ENCODE measurements around the gene SPOPL. TPM values are rescaled to one million over a fixed set of nuclear protein-coding genes. Genes with fewer than 3 reads are reported as not detected.

Gene SPOPL
- total and polyA plus RNA-seq, 12 donors: 1.5 to 26.2 (median 14.0) TPM

DNA sequence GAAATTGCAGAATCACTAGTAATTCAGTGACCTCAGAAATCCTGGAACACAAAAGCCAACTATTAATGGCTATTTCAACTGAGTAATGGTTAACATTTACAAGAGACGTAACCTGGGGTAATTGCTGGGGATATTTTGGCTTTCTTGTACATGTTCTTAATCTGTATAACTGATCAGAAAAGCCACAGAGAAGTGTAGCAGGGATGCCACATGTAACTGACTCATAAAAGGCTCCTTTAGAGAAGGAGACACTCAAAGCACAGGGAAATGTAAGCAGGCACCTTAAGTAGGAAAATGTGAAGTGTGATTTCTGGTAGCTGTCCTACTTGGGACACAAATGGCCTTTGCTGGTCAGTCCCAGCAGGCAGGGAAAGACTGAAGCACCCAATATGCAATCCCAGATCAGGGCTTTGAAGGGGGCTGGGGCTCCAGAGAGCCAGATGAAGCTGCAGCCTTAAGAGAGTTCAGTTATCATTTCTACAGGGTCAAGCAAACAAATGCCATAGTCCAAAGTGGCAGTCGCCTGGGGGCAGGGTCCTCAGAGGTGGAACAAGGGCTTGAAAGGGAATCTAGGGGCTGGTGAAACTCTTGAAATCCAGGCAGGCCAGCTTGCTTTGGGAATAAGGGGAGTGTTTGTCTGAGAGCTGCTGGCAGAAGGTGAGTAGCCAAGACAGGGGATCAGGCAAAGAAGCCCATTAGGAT lies 7.2 kb upstream of the SPOPL start:
- H3K27me3 ChIP-seq: no peaks in the 10 kb centered on the region
- TF ChIP-seq CTCF (IDR thresholded peaks at IDR 0.05) (no peak), POLR2A (IDR thresholded peaks at IDR 0.05) (no peak)
- no peaks in the 10 kb centered on the region for H3K36me3 ChIP-seq (replicated peaks in 1 of 2)
- peaks cover 0 to 4% of the 10 kb centered on the region in 2 donors for H3K4me1 ChIP-seq (replicated peaks in 1 of 2)
- intact Hi-C loops (cut with DNase I): no loop called here
- 80 to 87% (median 83%) methylated on average over 2 of the region's 2 CpGs for WGBS, 4 donors
- no peak overlapping the region for H3K4me3 ChIP-seq
- no peak overlapping the region for H3K27ac ChIP-seq
- no peak for DNase-seq
- no peaks in the 10 kb centered on the region for H3K9me3 ChIP-seq (replicated peaks in 1 of 3)

DNA sequence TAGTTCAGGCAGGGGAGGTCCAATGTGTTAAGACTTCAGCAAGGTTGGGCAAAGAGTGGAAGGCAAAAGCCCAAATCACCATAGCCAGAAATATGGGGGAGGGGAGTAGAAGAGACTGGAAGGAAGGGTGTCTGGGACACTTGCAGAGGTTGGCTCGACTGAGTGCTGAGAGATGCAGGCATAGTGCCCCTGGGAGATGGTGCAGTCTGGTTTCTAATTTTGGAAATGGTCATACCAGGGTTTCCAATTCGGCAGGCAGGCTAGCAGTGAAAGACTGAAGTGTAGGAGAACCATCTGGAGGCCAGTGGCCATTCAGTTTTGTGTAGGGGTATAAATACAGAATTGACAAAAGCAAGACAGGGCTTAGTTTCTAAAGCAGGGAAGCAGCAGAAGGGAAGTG lies 6.2 kb upstream of the SPOPL start:
- Histone ChIP-seq H3K27me3 (no peaks in the 10 kb centered on the region), H3K9me3 (replicated peaks in 1 of 3) (no peaks in the 10 kb centered on the region), H3K27ac (no peak overlapping the region), H3K4me3 (no peak overlapping the region), H3K36me3 (replicated peaks in 1 of 2) (no peaks in the 10 kb centered on the region), H3K4me1 (replicated peaks in 1 of 2) (peaks cover 1 to 13% of the 10 kb centered on the region in 2 donors)
- TF ChIP-seq POLR2A (IDR thresholded peaks at IDR 0.05): no peak
- TF ChIP-seq CTCF (IDR thresholded peaks at IDR 0.05): no peak
- WGBS, 4 donors: 86 to 92% (median 88%) methylated on average over 2 of the region's 2 CpGs
- no peak for DNase-seq
- intact Hi-C loops (cut with DNase I): no loop called here

GRCh38 chr2:138496096-138496651 lies 5.4 kb upstream of the SPOPL start:
- no peak for DNase-seq
- Histone ChIP-seq H3K36me3 (replicated peaks in 1 of 2) (no peaks in the 10 kb centered on the region), H3K27ac (no peak overlapping the region), H3K4me1 (replicated peaks in 1 of 2) (peaks cover 8 to 20% of the 10 kb centered on the region in 2 donors), H3K4me3 (no peak overlapping the region), H3K9me3 (replicated peaks in 1 of 3) (no peaks in the 10 kb centered on the region), H3K27me3 (no peaks in the 10 kb centered on the region)
- TF ChIP-seq POLR2A (IDR thresholded peaks at IDR 0.05): no peak
- TF ChIP-seq CTCF (IDR thresholded peaks at IDR 0.05): no peak
- 88 to 95% (median 92%) methylated on average over 4 of the region's 4 CpGs for WGBS, 4 donors
- intact Hi-C loops (cut with DNase I): no loop called here

DNA sequence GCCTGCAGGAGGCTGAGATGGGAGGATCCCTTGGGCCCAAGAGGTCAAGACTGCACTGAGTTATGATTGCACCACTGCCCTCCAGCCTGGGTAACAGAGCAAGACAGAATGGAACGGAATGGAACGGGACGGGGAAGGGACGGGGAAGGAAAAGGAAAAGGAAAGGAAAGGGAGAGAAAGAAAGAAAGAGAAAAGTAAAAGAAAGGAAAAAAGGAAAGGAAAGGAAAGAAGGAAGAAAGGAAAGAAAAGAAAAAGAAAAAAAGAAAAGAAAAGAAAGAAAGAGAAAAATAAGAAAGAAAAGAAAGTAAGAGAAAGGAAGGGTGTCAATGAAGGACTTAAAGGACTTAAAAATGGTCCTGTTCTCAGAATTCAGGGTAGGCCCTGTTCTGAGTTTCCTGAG lies 4.3 kb upstream of the SPOPL start:
- DNase-seq: no peak
- 98 to 100% (median 99%) methylated on average over 4 of the region's 4 CpGs for whole genome bisulfite sequencing, 4 donors
- no peak overlapping the region for H3K4me3 ChIP-seq
- intact Hi-C loops (cut with DNase I): no loop called here
- H3K36me3 ChIP-seq (replicated peaks in 1 of 2): no peaks in the 10 kb centered on the region
- H3K9me3 ChIP-seq (replicated peaks in 1 of 3): no peaks in the 10 kb centered on the region
- H3K27me3 ChIP-seq: no peaks in the 10 kb centered on the region
- TF ChIP-seq CTCF (IDR thresholded peaks at IDR 0.05): no peak
- H3K4me1 ChIP-seq (replicated peaks in 1 of 2): peaks cover 8 to 20% of the 10 kb centered on the region in 2 donors
- no peak overlapping the region for H3K27ac ChIP-seq

All from adrenal gland (tissue), 12 donors.